Measurements from ENCODE around the gene FHDC1.

FHDC1 gene

DNA sequence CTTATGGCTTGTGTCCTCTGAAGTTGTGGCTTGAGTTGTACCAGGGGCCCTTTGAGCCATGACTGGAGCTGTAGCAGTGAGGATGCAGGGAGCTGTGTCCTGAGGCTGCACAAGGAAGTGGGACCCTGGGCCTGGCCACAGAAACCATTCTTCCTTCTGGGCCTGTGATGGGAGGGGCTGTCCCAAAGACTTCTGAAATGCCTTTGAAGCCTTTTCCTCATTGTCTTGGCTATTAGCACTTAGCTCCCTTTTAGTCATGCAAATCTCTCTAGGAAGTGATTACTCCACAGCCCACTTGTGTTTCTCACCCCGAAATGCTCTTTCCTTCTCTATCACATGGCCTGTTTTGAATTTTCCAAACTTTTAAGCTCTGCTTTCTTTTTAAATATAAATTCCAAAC is 92.4 kb downstream of the FHDC1 start:
- no peak for DNase-seq
